H54 (cell line): ENCODE data around the gene BRSK2.

Experiments used
- DNase-seq: peaks from one replicate; pipeline ENCODE4 v3.0.0; 2011; ENCODE audit warnings: low spot score, mixed read lengths; ENCODE audit not compliant: insufficient read length
- FAIRE-seq: peaks from 3 replicates; lab custom pipeline; 2011; peaks lifted over from hg19 to GRCh38; lab: Jason Lieb, UNC
- POLR2A ChIP-seq: IDR thresholded peaks from 2 replicates; pipeline ENCODE4 v1.6.1; 2011; ENCODE audit warnings: low read depth, mild to moderate bottlenecking, low read length

Gene BRSK2

GRCh38 chr11:1400317-1401170 lies 10.8 kb downstream of the BRSK2 start:
- no peak for TF ChIP-seq POLR2A
- FAIRE-seq (no peak), DNase-seq (no peak)

- no peak for FAIRE-seq
- TF ChIP-seq POLR2A: no peak
- DNase-seq: no peak
These were observed 11.4 kb downstream of the BRSK2 start for GRCh38 chr11:1401171-1401445.

GRCh38 chr11:1401656-1402221 lies 12.0 kb downstream of the BRSK2 start:
- DNase-seq: peak; percentile 65

GRCh38 chr11:1402355-1403077 lies 12.8 kb downstream of the BRSK2 start:
- FAIRE-seq (no peak), DNase-seq (no peak)
- no peak for TF ChIP-seq POLR2A

More at GRCh38 chr11:1401656-1402221, 12.0 kb downstream of the BRSK2 start:
- FAIRE-seq: no peak
- no peak for TF ChIP-seq POLR2A

GRCh38 chr11:1403078-1403620 lies 13.4 kb downstream of the BRSK2 start:
- DNase-seq (no peak), FAIRE-seq (no peak)
- no peak for TF ChIP-seq POLR2A

- DNase-seq: no peak
- no peak for FAIRE-seq
- no peak for TF ChIP-seq POLR2A
These were observed 14.2 kb downstream of the BRSK2 start for GRCh38 chr11:1403721-1404460.

GRCh38 chr11:1404461-1405185 lies 14.9 kb downstream of the BRSK2 start:
- no peak for DNase-seq
- no peak for FAIRE-seq

GRCh38 chr11:1405186-1406020 lies 15.7 kb downstream of the BRSK2 start:
- FAIRE-seq (no peak), DNase-seq (no peak)
- no peak for TF ChIP-seq POLR2A

More at GRCh38 chr11:1404461-1405185, 14.9 kb downstream of the BRSK2 start:
- no peak for TF ChIP-seq POLR2A

GRCh38 chr11:1406571-1407485 lies 17.1 kb downstream of the BRSK2 start:
- no peak for TF ChIP-seq POLR2A
- DNase-seq (no peak), FAIRE-seq (no peak)

- no peak for FAIRE-seq
- no peak for TF ChIP-seq POLR2A
- DNase-seq: no peak
These were observed 17.9 kb downstream of the BRSK2 start for GRCh38 chr11:1407668-1408067.

- DNase-seq (no peak), FAIRE-seq (no peak)
- no peak for TF ChIP-seq POLR2A
These were observed 18.6 kb downstream of the BRSK2 start for GRCh38 chr11:1408346-1408745.
